Epithelial cell of proximal tubule (primary cell): ENCODE results near the gene FKBP15. TPM values are rescaled to one million over a fixed set of nuclear protein-coding genes. Genes with fewer than 3 reads are reported as not detected.
"Not testable (repeated sequence)": the region's sequence is repeated elsewhere in the genome, so short reads cannot be mapped to it uniquely, and the experiment has no call there.

Experiments
- DNase-seq: peaks from one replicate; pipeline ENCODE4 v3.0.0-alpha.2; 2011; ENCODE audit warnings: low read depth
- H3K4me3 ChIP-seq: 2 replicates; pipeline ENCODE4 v1.5.1; 2011; ENCODE audit warnings: low read depth, mild to moderate bottlenecking, low read length
- total RNA-seq: library from RNA; depleted of rRNA; stranded (reverse); fragments of >200 nt; gene quantifications from 2 replicates; pipeline ENCODE4 v1.2.3, GENCODE V29; 2015
- TF ChIP-seq, protein P1 (sequence below): conservative IDR thresholded peaks from 2 replicates; pipeline ENCODE4 v1.5.1; 2012; ENCODE audit warnings: low read depth, mild to moderate bottlenecking, low read length

Gene FKBP15
- total RNA-seq, 1 donor from 2014 or later, result 14.6 TPM

DNA sequence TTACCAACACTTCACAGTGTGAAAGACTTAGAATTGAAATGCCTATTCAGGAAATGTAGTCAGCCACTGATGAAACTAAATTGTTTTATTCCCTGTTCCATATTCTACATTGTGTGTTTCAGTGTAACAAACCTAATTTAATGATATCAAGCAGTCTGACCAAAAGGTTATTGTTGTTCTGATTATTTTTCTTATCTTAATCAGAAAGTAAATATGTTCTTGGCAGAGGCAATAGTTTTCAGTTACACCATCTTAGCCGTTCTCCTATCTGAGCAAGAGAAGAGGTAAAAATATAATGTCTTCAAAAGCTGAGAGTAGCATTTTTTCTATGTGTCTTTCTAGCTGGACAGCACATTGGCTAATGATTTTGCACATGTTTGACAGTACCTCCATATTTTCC lies 37.2 kb upstream of the FKBP15 start:
- TF ChIP-seq, protein P1, sequence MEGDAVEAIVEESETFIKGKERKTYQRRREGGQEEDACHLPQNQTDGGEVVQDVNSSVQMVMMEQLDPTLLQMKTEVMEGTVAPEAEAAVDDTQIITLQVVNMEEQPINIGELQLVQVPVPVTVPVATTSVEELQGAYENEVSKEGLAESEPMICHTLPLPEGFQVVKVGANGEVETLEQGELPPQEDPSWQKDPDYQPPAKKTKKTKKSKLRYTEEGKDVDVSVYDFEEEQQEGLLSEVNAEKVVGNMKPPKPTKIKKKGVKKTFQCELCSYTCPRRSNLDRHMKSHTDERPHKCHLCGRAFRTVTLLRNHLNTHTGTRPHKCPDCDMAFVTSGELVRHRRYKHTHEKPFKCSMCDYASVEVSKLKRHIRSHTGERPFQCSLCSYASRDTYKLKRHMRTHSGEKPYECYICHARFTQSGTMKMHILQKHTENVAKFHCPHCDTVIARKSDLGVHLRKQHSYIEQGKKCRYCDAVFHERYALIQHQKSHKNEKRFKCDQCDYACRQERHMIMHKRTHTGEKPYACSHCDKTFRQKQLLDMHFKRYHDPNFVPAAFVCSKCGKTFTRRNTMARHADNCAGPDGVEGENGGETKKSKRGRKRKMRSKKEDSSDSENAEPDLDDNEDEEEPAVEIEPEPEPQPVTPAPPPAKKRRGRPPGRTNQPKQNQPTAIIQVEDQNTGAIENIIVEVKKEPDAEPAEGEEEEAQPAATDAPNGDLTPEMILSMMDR, result no peak
- DNase-seq, result no peak
- no peak overlapping the region for H3K4me3 ChIP-seq

GRCh38 chr9:113257863-113258262 lies 36.8 kb upstream of the FKBP15 start:
- TF ChIP-seq, protein P1, result no peak
- DNase-seq, result no peak
- H3K4me3 ChIP-seq, result no peak overlapping the region

DNA sequence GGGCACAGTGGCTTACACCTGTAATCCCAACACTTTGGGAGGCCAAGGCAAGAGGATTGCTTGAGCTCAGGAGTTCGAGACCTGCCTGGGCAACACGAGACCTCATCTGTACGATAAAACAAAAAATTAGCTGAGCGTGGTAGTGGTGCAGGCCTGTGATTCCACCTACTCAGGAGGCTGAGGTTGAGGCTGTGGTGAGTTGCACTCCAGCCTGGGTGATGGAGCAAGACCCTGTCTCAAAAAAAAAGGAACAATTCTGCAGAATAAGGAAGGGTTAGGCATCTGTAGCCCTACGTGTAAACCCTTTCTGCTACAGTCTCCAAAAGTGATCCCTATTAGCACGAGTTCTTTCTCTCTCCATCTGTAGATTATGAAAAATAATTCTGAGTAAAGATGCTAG lies 34.4 kb upstream of the FKBP15 start:
- H3K4me3 ChIP-seq, result no peak overlapping the region
- TF ChIP-seq, protein P1, result no peak
- no peak for DNase-seq

- TF ChIP-seq, protein P1, result no peak
- no peak for DNase-seq
- H3K4me3 ChIP-seq, result no peak overlapping the region
Measured at GRCh38 chr9:113254991-113255390, 33.9 kb upstream of the FKBP15 start.

- TF ChIP-seq, protein P1, result no peak
- no peak overlapping the region for H3K4me3 ChIP-seq
Measured at GRCh38 chr9:113250807-113251206, 29.7 kb upstream of the FKBP15 start.

GRCh38 chr9:113249661-113250060 lies 28.6 kb upstream of the FKBP15 start:
- not testable (repeated sequence) for DNase-seq, H3K4me3 ChIP-seq

More at GRCh38 chr9:113250807-113251206, 29.7 kb upstream of the FKBP15 start:
- DNase-seq, result no peak

DNA sequence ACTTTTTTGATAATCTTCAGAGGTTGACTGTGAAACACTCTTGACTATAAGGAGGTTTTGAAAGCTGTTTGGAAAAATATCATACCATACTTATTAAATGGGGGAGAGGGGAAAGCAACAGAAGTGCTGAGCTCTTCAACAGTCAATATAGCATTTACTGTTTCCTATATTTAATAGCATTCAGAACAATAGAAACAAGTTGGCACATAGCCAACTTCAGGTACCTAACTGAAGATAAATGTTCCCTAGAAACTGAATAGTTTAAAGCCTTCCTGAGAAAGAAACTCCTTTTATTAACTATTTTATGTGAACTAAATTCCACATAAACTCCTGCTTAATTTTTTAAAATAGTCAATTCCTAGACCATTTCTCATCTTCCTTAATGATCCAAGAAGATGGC lies 26.6 kb upstream of the FKBP15 start:
- H3K4me3 ChIP-seq, result no peak overlapping the region
- DNase-seq, result no peak
- TF ChIP-seq, protein P1, result no peak

- TF ChIP-seq, protein P1, result no peak
- DNase-seq, result no peak
- no peak overlapping the region for H3K4me3 ChIP-seq
Measured at GRCh38 chr9:113246928-113247327, 25.9 kb upstream of the FKBP15 start.
